ENCODE results near the gene RP9. TPM values are rescaled to one million over a fixed set of nuclear protein-coding genes. Genes with fewer than 3 reads are reported as not detected.

The RP9 gene
- total RNA-seq, 4 donors from 2014 or later: 6.5 to 16.9 (median 9.3) TPM

- H3K27ac ChIP-seq: peak overlapping the region; percentile 83
- no peaks in the 10 kb centered on the region for H3K27me3 ChIP-seq
- no peaks in the 10 kb centered on the region for H3K36me3 ChIP-seq
- DNase-seq (ENCODE audit: low spot score in 2 of 2): no peak
- peak overlapping the region; percentile 70 for H3K4me3 ChIP-seq
- WGBS: 0% methylated on average over 11 of the region's 11 CpGs
- TF ChIP-seq CTCF (IDR thresholded peaks at IDR 0.05) (no peak), POLR2A (IDR thresholded peaks at IDR 0.05) (no peak), EP300 (IDR thresholded peaks at IDR 0.05) (no peak), POLR2AphosphoS5 (IDR thresholded peaks at IDR 0.05) (no peak)
- no peaks in the 10 kb centered on the region for H3K9me3 ChIP-seq
- peaks cover 28% of the 10 kb centered on the region for H3K4me1 ChIP-seq
Observed at GRCh38 chr7:33129806-33130153, 20.6 kb upstream of the RP9 start.

- H3K4me1 ChIP-seq: peaks cover 28% of the 10 kb centered on the region
- TF ChIP-seq CTCF (IDR thresholded peaks at IDR 0.05): no peak
- no peak for TF ChIP-seq EP300 (IDR thresholded peaks at IDR 0.05)
- no peak for TF ChIP-seq POLR2AphosphoS5 (IDR thresholded peaks at IDR 0.05)
- no peak for TF ChIP-seq POLR2A (IDR thresholded peaks at IDR 0.05)
- no peaks in the 10 kb centered on the region for H3K27me3 ChIP-seq
- no peaks in the 10 kb centered on the region for H3K36me3 ChIP-seq
- no peaks in the 10 kb centered on the region for H3K9me3 ChIP-seq
- peak; percentile 96 for DNase-seq (ENCODE audit: low spot score in 2 of 2)
- WGBS: under 1% methylated on average over 38 of the region's 57 CpGs
- peak within 1 kb of the TSS; percentile 70 for H3K4me3 ChIP-seq
- H3K27ac ChIP-seq: peak within 1 kb of the TSS; percentile 83
Observed at GRCh38 chr7:33128990-33129805, 20.0 kb upstream of the RP9 start, which contains the start of gene BBS9. TSS of gene BBS9 (plus strand) at chr7:33129564. CDS start at chr7:33146253, 16,689 bp downstream.

GRCh38 chr7:33128631-33128989 is 19.4 kb upstream of the RP9 start:
- no peaks in the 10 kb centered on the region for H3K9me3 ChIP-seq
- no peaks in the 10 kb centered on the region for H3K27me3 ChIP-seq
- 1% methylated on average over 3 of the region's 3 CpGs for WGBS
- no peaks in the 10 kb centered on the region for H3K36me3 ChIP-seq
- H3K4me1 ChIP-seq: peaks cover 28% of the 10 kb centered on the region
- H3K27ac ChIP-seq: peak overlapping the region; percentile 83
- TF ChIP-seq POLR2AphosphoS5 (IDR thresholded peaks at IDR 0.05): no peak
- TF ChIP-seq POLR2A (IDR thresholded peaks at IDR 0.05): no peak
- no peak for TF ChIP-seq EP300 (IDR thresholded peaks at IDR 0.05)
- TF ChIP-seq CTCF (IDR thresholded peaks at IDR 0.05): no peak
- peak overlapping the region; percentile 70 for H3K4me3 ChIP-seq
- no peak for DNase-seq (ENCODE audit: low spot score in 2 of 2)

- H3K9me3 ChIP-seq: no peaks in the 10 kb centered on the region
- H3K27me3 ChIP-seq: no peaks in the 10 kb centered on the region
- no peaks in the 10 kb centered on the region for H3K36me3 ChIP-seq
- peaks cover 28% of the 10 kb centered on the region for H3K4me1 ChIP-seq
- no peak for DNase-seq (ENCODE audit: low spot score in 2 of 2)
- no peak overlapping the region for H3K4me3 ChIP-seq
- no peak overlapping the region for H3K27ac ChIP-seq
- TF ChIP-seq POLR2A (IDR thresholded peaks at IDR 0.05): no peak
- no peak for TF ChIP-seq POLR2AphosphoS5 (IDR thresholded peaks at IDR 0.05)
- no peak for TF ChIP-seq EP300 (IDR thresholded peaks at IDR 0.05)
- no peak for TF ChIP-seq CTCF (IDR thresholded peaks at IDR 0.05)
- 72% methylated on average over 2 of the region's 2 CpGs for WGBS
Observed at GRCh38 chr7:33127085-33127484, 17.9 kb upstream of the RP9 start.

DNA sequence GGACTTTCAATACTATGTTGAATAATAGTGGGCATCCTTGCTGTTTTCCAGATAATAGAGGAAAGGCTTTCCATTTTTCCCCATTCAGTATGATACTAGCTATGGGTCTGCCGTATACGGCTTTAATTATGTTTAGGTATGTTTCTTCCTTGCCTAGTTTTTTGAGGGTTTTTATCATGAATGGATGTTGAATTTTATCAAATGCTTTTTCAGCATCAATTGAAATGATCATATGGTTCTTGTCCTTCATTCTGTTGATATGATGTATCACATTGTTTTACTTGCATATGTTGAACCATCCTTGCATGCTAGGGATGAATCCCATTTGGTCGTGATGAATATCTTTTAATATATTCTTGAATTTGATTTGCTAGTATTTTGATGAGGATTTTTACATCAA is 9.2 kb upstream of the RP9 start:
- no peak overlapping the region for H3K27ac ChIP-seq
- no peaks in the 10 kb centered on the region for H3K36me3 ChIP-seq
- WGBS: 90% methylated on average over 3 of the region's 3 CpGs
- TF ChIP-seq POLR2A (IDR thresholded peaks at IDR 0.05) (no peak), CTCF (IDR thresholded peaks at IDR 0.05) (no peak), EP300 (IDR thresholded peaks at IDR 0.05) (no peak)
- H3K4me1 ChIP-seq: no peaks in the 10 kb centered on the region
- H3K9me3 ChIP-seq: peaks cover 3% of the 10 kb centered on the region
- no peak overlapping the region for H3K4me3 ChIP-seq
- DNase-seq (ENCODE audit: low spot score in 2 of 2): no peak
- H3K27me3 ChIP-seq: no peaks in the 10 kb centered on the region
